ENCODE results near the gene ENTPD1.

Gene ENTPD1

GRCh38 chr10:95831076-95831475, 75.1 kb downstream of the ENTPD1 start:
- DNase-seq (ENCODE audit: low read depth, low spot score), result no peak

GRCh38 chr10:95831515-95831914, 75.6 kb downstream of the ENTPD1 start:
- DNase-seq (ENCODE audit: low read depth, low spot score), result no peak

GRCh38 chr10:95832216-95833041, 76.5 kb downstream of the ENTPD1 start:
- no peak for DNase-seq (ENCODE audit: low read depth, low spot score)

GRCh38 chr10:95833042-95833610, 77.2 kb downstream of the ENTPD1 start:
- DNase-seq (ENCODE audit: low read depth, low spot score), result no peak

- no peak for DNase-seq (ENCODE audit: low read depth, low spot score)
Observed at GRCh38 chr10:95834406-95834805, 78.4 kb downstream of the ENTPD1 start.

GRCh38 chr10:95835149-95835860, 79.3 kb downstream of the ENTPD1 start:
- DNase-seq (ENCODE audit: low read depth, low spot score), result no peak

- DNase-seq (ENCODE audit: low read depth, low spot score), result no peak
Observed at GRCh38 chr10:95835911-95836310, 79.9 kb downstream of the ENTPD1 start.

GRCh38 chr10:95836610-95837355, 80.8 kb downstream of the ENTPD1 start:
- no peak for DNase-seq (ENCODE audit: low read depth, low spot score)

- no peak for DNase-seq (ENCODE audit: low read depth, low spot score)
Observed at GRCh38 chr10:95837356-95837776, 81.4 kb downstream of the ENTPD1 start.

GRCh38 chr10:95837783-95838182, 81.8 kb downstream of the ENTPD1 start:
- no peak for DNase-seq (ENCODE audit: low read depth, low spot score)

- no peak for DNase-seq (ENCODE audit: low read depth, low spot score)
Observed at GRCh38 chr10:95840121-95840520, 84.2 kb downstream of the ENTPD1 start.

- no peak for DNase-seq (ENCODE audit: low read depth, low spot score)
Observed at GRCh38 chr10:95840681-95841080, 84.7 kb downstream of the ENTPD1 start.

GRCh38 chr10:95841661-95842498, 85.9 kb downstream of the ENTPD1 start:
- DNase-seq (ENCODE audit: low read depth, low spot score), result no peak

GRCh38 chr10:95845411-95845810, 89.4 kb downstream of the ENTPD1 start:
- no peak for DNase-seq (ENCODE audit: low read depth, low spot score)

GRCh38 chr10:95847007-95847406, 91.0 kb downstream of the ENTPD1 start:
- no peak for DNase-seq (ENCODE audit: low read depth, low spot score)

GRCh38 chr10:95848841-95849240, 92.9 kb downstream of the ENTPD1 start:
- no peak for DNase-seq (ENCODE audit: low read depth, low spot score)

GRCh38 chr10:95850791-95851190, 94.8 kb downstream of the ENTPD1 start:
- DNase-seq (ENCODE audit: low read depth, low spot score), result no peak

GRCh38 chr10:95860166-95860940, 104.4 kb downstream of the ENTPD1 start:
- no peak for DNase-seq (ENCODE audit: low read depth, low spot score)

- DNase-seq (ENCODE audit: low read depth, low spot score), result no peak
Observed at GRCh38 chr10:95861386-95861785, 105.4 kb downstream of the ENTPD1 start.
